AG08395 (cell line): Measurements from ENCODE around the gene GABBR2.
A peak's percentile ranks its signal among the peaks of the same experiment; 100 is the strongest.

Experiments
- DNase-seq: peaks from one replicate; pipeline ENCODE4 v3.0.0; 2012; ENCODE audit warnings: mixed read lengths, low spot score

GABBR2 gene

GRCh38 chr9:98342820-98343210, 365.9 kb downstream of the GABBR2 start:
- DNase-seq = no peak

- no peak for DNase-seq
Measured at GRCh38 chr9:98342098-98342819, 366.5 kb downstream of the GABBR2 start.

- DNase-seq = no peak
Measured at GRCh38 chr9:98341157-98342097, 367.3 kb downstream of the GABBR2 start.

GRCh38 chr9:98339987-98340800, 368.5 kb downstream of the GABBR2 start:
- no peak for DNase-seq

- no peak for DNase-seq
Measured at GRCh38 chr9:98335661-98336060, 373.1 kb downstream of the GABBR2 start.

- no peak for DNase-seq
Measured at GRCh38 chr9:98334796-98335195, 373.9 kb downstream of the GABBR2 start.

GRCh38 chr9:98333703-98334582, 374.8 kb downstream of the GABBR2 start:
- DNase-seq = peak; percentile 90

- DNase-seq = no peak
Measured at GRCh38 chr9:98332405-98332831, 376.3 kb downstream of the GABBR2 start.

GRCh38 chr9:98331536-98332259, 377.0 kb downstream of the GABBR2 start:
- DNase-seq = no peak

- peak; percentile 36 for DNase-seq
Measured at GRCh38 chr9:98330831-98331230, 377.9 kb downstream of the GABBR2 start.

GRCh38 chr9:98329904-98330303, 378.8 kb downstream of the GABBR2 start:
- no peak for DNase-seq

GRCh38 chr9:98329281-98329680, 379.5 kb downstream of the GABBR2 start:
- no peak for DNase-seq

- DNase-seq = no peak
Measured at GRCh38 chr9:98328770-98329169, 380.0 kb downstream of the GABBR2 start.

- no peak for DNase-seq
Measured at GRCh38 chr9:98328141-98328540, 380.6 kb downstream of the GABBR2 start.

- no peak for DNase-seq
Measured at GRCh38 chr9:98327249-98327561, 381.5 kb downstream of the GABBR2 start.

GRCh38 chr9:98326459-98327248, 382.1 kb downstream of the GABBR2 start:
- no peak for DNase-seq

GRCh38 chr9:98324801-98325200, 383.9 kb downstream of the GABBR2 start:
- no peak for DNase-seq

- no peak for DNase-seq
Measured at GRCh38 chr9:98323831-98324135, 385.0 kb downstream of the GABBR2 start.

- no peak for DNase-seq
Measured at GRCh38 chr9:98323051-98323830, 385.5 kb downstream of the GABBR2 start.
